GM12873 (cell line): ENCODE measurements around the gene ACOXL.

Experiments used
- TF ChIP-seq, protein P1 (sequence below): IDR thresholded peaks from 2 replicates; pipeline ENCODE4 v1.5.1; 2012; ENCODE audit warnings: low read depth, mild to moderate bottlenecking, moderate library complexity, low read length, control low read depth; ENCODE audit not compliant: insufficient read depth; ENCODE audit errors: missing control alignments

Gene ACOXL

DNA sequence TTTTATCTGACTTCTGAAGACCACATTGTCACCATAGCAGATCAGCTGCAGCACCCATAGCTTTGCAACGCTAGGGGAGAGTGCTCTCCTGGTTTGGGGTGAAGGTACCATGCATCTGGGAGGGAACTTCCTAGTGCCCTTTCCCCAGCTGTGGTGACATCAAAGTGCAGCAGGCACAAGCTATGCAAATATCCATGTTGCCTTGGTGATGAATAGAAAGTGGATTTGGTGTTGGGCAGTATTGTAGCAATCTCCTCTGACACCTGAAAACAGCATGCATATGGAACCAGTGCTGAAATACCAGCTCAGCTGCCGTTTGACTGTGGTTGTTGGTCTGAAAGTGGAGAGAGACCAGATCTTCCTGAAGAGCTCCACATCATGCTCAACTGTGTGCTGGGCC lies 425.4 kb downstream of the ACOXL start:
- TF ChIP-seq, protein P1, sequence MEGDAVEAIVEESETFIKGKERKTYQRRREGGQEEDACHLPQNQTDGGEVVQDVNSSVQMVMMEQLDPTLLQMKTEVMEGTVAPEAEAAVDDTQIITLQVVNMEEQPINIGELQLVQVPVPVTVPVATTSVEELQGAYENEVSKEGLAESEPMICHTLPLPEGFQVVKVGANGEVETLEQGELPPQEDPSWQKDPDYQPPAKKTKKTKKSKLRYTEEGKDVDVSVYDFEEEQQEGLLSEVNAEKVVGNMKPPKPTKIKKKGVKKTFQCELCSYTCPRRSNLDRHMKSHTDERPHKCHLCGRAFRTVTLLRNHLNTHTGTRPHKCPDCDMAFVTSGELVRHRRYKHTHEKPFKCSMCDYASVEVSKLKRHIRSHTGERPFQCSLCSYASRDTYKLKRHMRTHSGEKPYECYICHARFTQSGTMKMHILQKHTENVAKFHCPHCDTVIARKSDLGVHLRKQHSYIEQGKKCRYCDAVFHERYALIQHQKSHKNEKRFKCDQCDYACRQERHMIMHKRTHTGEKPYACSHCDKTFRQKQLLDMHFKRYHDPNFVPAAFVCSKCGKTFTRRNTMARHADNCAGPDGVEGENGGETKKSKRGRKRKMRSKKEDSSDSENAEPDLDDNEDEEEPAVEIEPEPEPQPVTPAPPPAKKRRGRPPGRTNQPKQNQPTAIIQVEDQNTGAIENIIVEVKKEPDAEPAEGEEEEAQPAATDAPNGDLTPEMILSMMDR = peak; percentile 32

- TF ChIP-seq, protein P1 = no peak
These were observed 427.3 kb downstream of the ACOXL start for GRCh38 chr2:111159641-111160040.

GRCh38 chr2:111160758-111161157 lies 428.4 kb downstream of the ACOXL start:
- TF ChIP-seq, protein P1 = no peak

DNA sequence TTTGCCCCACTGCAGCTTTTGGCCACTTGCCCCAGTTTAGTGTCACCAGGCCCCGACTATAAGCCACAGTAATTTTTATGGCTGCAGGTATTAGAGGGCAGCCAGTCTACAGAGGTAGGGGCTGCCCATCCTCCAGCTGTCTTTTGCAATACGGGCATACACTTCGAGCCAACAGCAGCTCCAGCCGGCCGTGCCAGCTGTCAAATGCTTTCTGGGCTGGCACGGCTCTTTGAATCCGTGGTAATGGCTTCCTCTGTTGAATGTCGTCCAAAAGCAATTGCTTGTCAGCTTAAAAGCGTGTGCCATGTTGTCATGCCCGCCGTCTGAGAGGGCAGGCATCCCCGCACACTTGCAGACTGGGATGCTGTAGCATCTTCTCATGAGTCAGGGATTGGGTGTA lies 429.6 kb downstream of the ACOXL start:
- TF ChIP-seq, protein P1 = no peak

GRCh38 chr2:111162718-111163331 lies 430.5 kb downstream of the ACOXL start:
- TF ChIP-seq, protein P1 = no peak

- TF ChIP-seq, protein P1 = no peak
These were observed 431.7 kb downstream of the ACOXL start for GRCh38 chr2:111164078-111164477.

GRCh38 chr2:111165084-111165483 lies 432.7 kb downstream of the ACOXL start:
- TF ChIP-seq, protein P1 = no peak
